HG03095 (cell line): ENCODE data around the gene SLC22A31.

Experiments
- ATAC-seq: cut with Tn5 transposase; IDR thresholded peaks from one replicate; pipeline ENCODE4 v1.9.1; 2021; ENCODE audit warnings: moderate library complexity; ENCODE audit not compliant: unreplicated experiment

The SLC22A31 gene

GRCh38 chr16:89179656-89180315 lies 20.6 kb downstream of the SLC22A31 start:
- ATAC-seq = no peak

- no peak for ATAC-seq
These were observed 21.2 kb downstream of the SLC22A31 start for GRCh38 chr16:89179148-89179484.

GRCh38 chr16:89178453-89179147 lies 21.7 kb downstream of the SLC22A31 start:
- ATAC-seq = no peak

GRCh38 chr16:89177501-89177900 lies 22.8 kb downstream of the SLC22A31 start:
- no peak for ATAC-seq

GRCh38 chr16:89176717-89177116 lies 23.6 kb downstream of the SLC22A31 start:
- no peak for ATAC-seq

GRCh38 chr16:89176147-89176690 lies 24.1 kb downstream of the SLC22A31 start:
- no peak for ATAC-seq

GRCh38 chr16:89175280-89176146 lies 24.8 kb downstream of the SLC22A31 start:
- ATAC-seq = no peak

GRCh38 chr16:89174877-89175276 lies 25.5 kb downstream of the SLC22A31 start:
- ATAC-seq = no peak

- no peak for ATAC-seq
These were observed 26.1 kb downstream of the SLC22A31 start for GRCh38 chr16:89174055-89174827.

- no peak for ATAC-seq
These were observed 27.0 kb downstream of the SLC22A31 start for GRCh38 chr16:89173174-89173921.

GRCh38 chr16:89172528-89173173 lies 27.7 kb downstream of the SLC22A31 start:
- ATAC-seq = no peak

- ATAC-seq = no peak
These were observed 28.2 kb downstream of the SLC22A31 start for GRCh38 chr16:89172171-89172527.

GRCh38 chr16:89171216-89172170 lies 28.8 kb downstream of the SLC22A31 start, which contains the start of gene CDH15:
Gene CDH15, plus strand, starts transcription at chr16:89171748. Its CDS starts 84 bp downstream, at chr16:89171832.
- peak; percentile 67 for ATAC-seq

GRCh38 chr16:89170346-89171215 lies 29.8 kb downstream of the SLC22A31 start:
- no peak for ATAC-seq

- no peak for ATAC-seq
These were observed 30.6 kb downstream of the SLC22A31 start for GRCh38 chr16:89169778-89170177.

GRCh38 chr16:89168381-89169189 lies 31.8 kb downstream of the SLC22A31 start:
- ATAC-seq = no peak
